H1 (cell line): ENCODE data around the gene PAK6. TPM values are rescaled to one million over a fixed set of nuclear protein-coding genes. Genes with fewer than 3 reads are reported as not detected.

Source experiments
- CREB1 ChIP-seq: IDR thresholded peaks from 2 replicates; pipeline ENCODE4 v1.6.1; 2012; ENCODE audit warnings: inconsistent platforms
- EP300 ChIP-seq, 2 experiments: IDR thresholded peaks; 1 replicate in 1 of 2; 2 replicates in 1 of 2; pipeline ENCODE4 v1.6.1; 2011 to 2012; ENCODE audit warnings: low read depth in 2 of 2, low read length in 2 of 2, mild to moderate bottlenecking in 2 of 2, borderline replicate concordance in 1 of 2, inconsistent platforms in 1 of 2, moderate library complexity in 1 of 2
- HDAC2 ChIP-seq, 2 experiments: fragments of 300-600 bp in 1 of 2; sonication (generic) in 1 of 2; IDR thresholded peaks; 2 replicates each; pipeline ENCODE4 v1.6.1; 2011 to 2012; ENCODE audit warnings: low read depth in 2 of 2, low read length in 2 of 2, mild to moderate bottlenecking in 2 of 2, moderate library complexity in 2 of 2, borderline replicate concordance in 1 of 2, inconsistent platforms in 1 of 2
- TEAD4 ChIP-seq: IDR thresholded peaks from 2 replicates; pipeline ENCODE4 v1.6.1; 2012; ENCODE audit warnings: low read depth, low read length, inconsistent platforms, mixed read lengths
- polyA plus RNA-seq, 7 experiments: library from polyadenylated mRNA; depleted of rRNA in 3 of 7; stranded (reverse) in 5 of 7; unstranded in 2 of 7; fragments of >200 nt in 5 of 7; fragments of 200-250 nt in 2 of 7; gene quantifications; 1 replicate in 5 of 7; 2 replicates in 1 of 7; 4 replicates in 1 of 7; pipeline versions ENCODE4 v1.2.1 to v1.2.3, GENCODE V29; 2011 to 2013; ENCODE audit warnings: missing spikeins in 2 of 7, mixed read lengths in 2 of 7
- total RNA-seq: library from RNA; stranded (reverse); fragmentation: NEBNext Ultra II Directional; extraction: Animal tissue kit (Norgen Biotek cat#: 25700); gene quantifications from 2 replicates; pipeline ENCODE4 v1.2.1, GENCODE V29; 2021
- TF ChIP-seq, protein P1 (sequence below): IDR thresholded peaks from 2 replicates; pipeline ENCODE4 v1.6.1; 2012; ENCODE audit warnings: inconsistent platforms

PAK6 gene
- total and polyA plus RNA-seq, 2 of the 8 experiments (the other 6 are each of a cell fraction or from before 2014, with no cell fraction given), result 6.9 to 9.4 TPM

DNA sequence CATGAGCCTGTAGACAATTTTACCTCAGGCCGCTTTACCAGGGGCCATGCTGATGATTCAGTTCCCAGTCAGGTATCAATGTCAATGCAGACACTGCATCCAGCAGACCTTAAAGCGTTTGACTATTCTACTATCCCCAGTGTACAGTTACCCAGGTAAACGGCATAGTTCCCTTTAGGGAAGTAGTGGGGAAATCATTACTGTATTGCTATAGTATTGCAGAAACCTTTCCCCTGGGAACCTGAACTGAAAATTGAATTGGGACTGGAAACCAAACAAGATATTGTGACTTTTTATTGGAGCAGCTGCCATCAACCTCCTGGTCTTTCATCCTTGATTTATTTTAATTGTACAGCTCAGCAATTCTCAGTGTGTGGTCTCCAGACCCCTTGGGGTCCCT is 78.1 kb downstream of the PAK6 start (continued):
- TF ChIP-seq, protein P1, sequence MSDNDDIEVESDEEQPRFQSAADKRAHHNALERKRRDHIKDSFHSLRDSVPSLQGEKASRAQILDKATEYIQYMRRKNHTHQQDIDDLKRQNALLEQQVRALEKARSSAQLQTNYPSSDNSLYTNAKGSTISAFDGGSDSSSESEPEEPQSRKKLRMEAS, result no peak
- TF ChIP-seq EP300 (IDR thresholded peaks at IDR 0.05; ENCODE audit: borderline replicate concordance in 1 of 2, low read depth in 2 of 2, low read length in 2 of 2) (no peak), TEAD4 (no peak), HDAC2 (IDR thresholded peaks at IDR 0.05; ENCODE audit: borderline replicate concordance in 1 of 2, low read depth in 2 of 2, low read length in 2 of 2) (no peak), CREB1 (no peak)
